Gastroesophageal sphincter (tissue), 3 donors: Measurements from ENCODE around the gene BLCAP.

Source experiments
- CTCF ChIP-seq, 4 experiments: fragments of 200-600 bp in 2 of 4; fragments of 450-650 bp in 2 of 4; sonication (generic) in 1 of 4; IDR thresholded peaks; one replicate each; pipeline ENCODE4 v1.5.1; 2017 to 2019; ENCODE audit warnings: antibody characterized with exemption in 4 of 4, mild to moderate bottlenecking in 2 of 4, moderate library complexity in 2 of 4
- POLR2A ChIP-seq, 2 donors: fragments of 450-650 bp; IDR thresholded peaks; one replicate each; pipeline ENCODE4 v1.6.1; 2017; ENCODE audit warnings: antibody characterized with exemption in 2 of 2, mild to moderate bottlenecking in 2 of 2, moderate library complexity in 1 of 2

GRCh38 chr20:37502654-37503053 is 25.0 kb downstream of the BLCAP start:
- no peak for TF ChIP-seq CTCF (IDR thresholded peaks at IDR 0.05)
- TF ChIP-seq POLR2A (IDR thresholded peaks at IDR 0.05): no peak
